Left forelimb (tissue), 1 donor: ENCODE results near the gene KCNH4.
A peak's percentile ranks its signal among the peaks of the same experiment; 100 is the strongest.

Experiments used
- DNase-seq: peaks from one replicate; pipeline ENCODE4 v3.0.0-alpha.2; 2018; ENCODE audit warnings: low spot score

KCNH4 gene

DNA sequence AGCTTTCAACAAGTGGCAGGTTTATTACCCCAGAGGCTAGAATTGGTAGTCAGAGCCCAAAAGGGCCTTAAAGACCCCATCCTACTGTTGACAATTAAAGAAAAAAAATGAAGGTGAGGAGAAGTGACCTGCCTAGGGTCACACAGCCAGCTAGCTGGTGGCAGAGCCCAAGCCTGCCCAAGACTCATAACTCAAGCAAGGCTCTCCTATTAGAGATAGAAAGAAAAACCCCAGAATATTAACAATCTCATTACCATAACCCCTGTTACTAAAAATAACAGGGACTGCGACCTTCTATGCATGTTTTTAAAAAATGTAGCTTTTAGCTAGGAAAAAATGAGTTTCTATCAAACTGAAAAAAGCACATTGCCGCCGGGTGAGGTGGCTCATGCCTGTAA lies 44.3 kb downstream of the KCNH4 start:
- no peak for DNase-seq

- DNase-seq: no peak
Measured at GRCh38 chr17:42135664-42136653, 45.0 kb downstream of the KCNH4 start.

DNA sequence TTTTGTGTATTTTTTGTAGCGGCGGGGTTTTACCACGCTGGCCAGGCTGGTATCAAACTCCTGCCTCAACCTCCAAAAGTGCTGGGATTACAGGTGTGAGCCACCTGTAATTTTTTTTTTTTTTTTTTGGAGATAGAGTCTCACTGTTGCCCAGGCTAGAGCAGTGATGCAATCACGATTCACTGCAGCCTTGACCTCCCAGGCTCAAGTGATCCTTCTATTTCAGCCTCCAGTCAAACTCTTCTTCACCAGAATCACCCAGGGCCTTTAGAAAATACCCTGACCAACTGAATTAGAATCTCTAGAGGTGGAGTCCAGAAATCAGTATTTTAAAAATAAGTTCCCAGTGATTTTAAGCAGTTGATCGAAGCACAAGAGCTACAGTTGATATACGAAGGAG lies 45.8 kb downstream of the KCNH4 start:
- DNase-seq: no peak

DNA sequence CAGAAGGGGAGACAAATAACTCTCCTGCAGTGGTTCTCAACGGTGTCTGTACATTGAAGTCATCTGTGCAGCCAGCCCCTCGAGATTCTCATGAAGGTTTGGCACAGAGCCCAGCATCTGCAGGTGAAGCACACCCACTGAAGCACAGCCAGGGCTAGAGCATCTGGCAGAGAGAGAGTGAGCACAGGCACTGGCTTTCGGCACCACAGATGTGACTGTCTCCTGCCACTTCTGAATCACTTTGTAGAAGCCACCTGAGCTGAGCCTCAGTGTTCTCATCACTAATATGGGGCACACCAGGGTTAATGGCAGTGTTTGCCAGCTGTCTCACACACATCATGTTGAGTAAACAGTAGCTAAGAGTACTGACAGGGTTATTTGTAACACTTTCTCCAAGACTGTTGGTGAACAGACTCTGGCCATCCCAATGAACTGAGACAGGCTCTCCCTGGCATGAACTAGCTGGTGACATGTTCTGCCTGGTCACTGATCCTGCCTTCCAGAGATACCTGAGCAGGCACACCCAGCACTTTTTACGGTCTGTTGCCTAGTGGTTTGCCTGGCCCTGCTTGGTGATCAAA lies 47.4 kb downstream of the KCNH4 start:
- DNase-seq: no peak

GRCh38 chr17:42132941-42133340 lies 48.0 kb downstream of the KCNH4 start:
- DNase-seq: no peak

GRCh38 chr17:42131981-42132432 lies 48.9 kb downstream of the KCNH4 start:
- no peak for DNase-seq

- DNase-seq: no peak
Measured at GRCh38 chr17:42131232-42131631, 49.7 kb downstream of the KCNH4 start.

- no peak for DNase-seq
Measured at GRCh38 chr17:42130310-42130936, 50.5 kb downstream of the KCNH4 start.

DNA sequence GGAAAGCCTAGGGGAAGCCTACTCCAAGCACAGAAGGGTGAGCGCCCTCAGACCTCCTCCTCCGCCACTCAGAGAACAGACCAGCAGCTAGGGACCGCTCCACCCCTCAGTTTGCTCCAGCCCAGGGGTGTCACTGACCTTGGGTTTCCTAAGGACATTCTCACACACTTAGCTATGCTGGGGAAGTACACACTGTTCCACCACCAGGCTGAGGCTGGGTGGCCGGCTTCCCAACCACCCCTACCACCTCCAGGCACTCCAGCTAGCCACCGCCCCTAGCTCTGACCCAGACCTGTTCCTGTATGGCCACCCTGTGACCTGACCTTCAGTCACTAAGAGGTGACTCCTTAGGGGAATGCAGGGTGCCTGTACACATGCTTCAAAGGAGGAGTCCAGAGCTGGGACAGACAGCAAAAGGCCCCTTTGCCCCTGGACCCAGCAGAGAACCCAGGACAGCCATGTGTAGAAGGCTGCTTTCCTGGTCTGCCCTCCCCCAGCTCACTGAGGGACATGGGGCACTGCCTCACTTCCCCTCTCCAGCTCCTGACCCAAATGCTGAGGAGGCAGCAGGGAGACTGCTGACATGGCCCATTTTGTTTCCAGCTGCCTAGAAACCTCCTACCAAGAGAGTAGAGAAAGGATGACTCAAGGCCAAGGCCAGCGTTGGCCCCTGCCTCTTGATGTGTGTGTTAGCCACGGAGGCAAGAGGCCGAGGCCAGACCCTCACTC lies 51.7 kb downstream of the KCNH4 start:
- no peak for DNase-seq

DNA sequence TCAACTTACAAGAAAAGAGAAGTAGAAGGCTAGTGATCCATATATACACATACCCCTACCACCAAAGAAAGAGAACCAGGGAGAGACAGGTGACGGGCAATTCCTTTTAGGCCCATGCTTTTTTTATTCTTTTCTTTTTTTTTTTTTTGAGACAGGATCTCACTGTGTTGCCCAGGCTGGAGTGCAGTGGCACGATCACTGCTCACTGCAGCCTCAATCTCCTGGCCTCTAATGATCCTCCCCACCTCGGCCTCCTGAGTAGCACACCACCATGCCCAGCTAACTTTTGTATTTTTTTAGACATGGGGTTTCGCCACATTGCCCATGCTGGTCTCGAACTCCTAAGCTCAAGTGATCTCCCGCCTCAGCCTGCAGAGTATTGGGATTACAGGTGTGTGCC lies 53.5 kb downstream of the KCNH4 start:
- DNase-seq: no peak

DNA sequence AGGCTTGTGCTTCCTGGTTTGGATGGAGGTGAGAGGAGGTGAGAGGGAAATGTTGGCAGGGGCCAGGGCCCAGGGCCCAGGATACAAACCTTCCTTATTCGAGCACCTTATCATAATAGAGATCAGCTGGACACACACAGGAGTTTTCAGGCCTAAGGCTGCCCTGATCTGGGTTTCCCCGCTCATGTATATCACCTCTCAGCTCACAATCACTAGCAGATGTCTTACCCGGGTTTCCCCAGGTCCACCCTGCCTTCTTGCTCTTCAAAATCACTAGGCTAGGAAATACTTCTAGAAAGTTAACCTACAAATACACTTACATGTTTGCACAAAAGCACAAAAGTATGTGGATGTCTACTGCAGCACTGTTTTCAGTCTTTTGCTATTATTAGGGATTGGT lies 54.1 kb downstream of the KCNH4 start:
- DNase-seq: no peak

- DNase-seq: no peak
Measured at GRCh38 chr17:42125565-42125964, 55.4 kb downstream of the KCNH4 start.

- DNase-seq: no peak
Measured at GRCh38 chr17:42124256-42124655, 56.7 kb downstream of the KCNH4 start.

GRCh38 chr17:42122371-42123303 lies 58.3 kb downstream of the KCNH4 start, which contains the start of gene HSPB9:
Gene HSPB9 (plus strand): TSS chr17:42122804. CDS start chr17:42122851, 47 bp downstream.
- no peak for DNase-seq

GRCh38 chr17:42120770-42121769 lies 59.9 kb downstream of the KCNH4 start, which contains the start of gene KAT2A:
Gene KAT2A (minus strand): TSS chr17:42121367. CDS start chr17:42121304, 63 bp downstream.
- DNase-seq: peak; percentile 91

GRCh38 chr17:42120161-42120769 lies 60.7 kb downstream of the KCNH4 start:
- no peak for DNase-seq

- no peak for DNase-seq
Measured at GRCh38 chr17:42119301-42119700, 61.6 kb downstream of the KCNH4 start.

DNA sequence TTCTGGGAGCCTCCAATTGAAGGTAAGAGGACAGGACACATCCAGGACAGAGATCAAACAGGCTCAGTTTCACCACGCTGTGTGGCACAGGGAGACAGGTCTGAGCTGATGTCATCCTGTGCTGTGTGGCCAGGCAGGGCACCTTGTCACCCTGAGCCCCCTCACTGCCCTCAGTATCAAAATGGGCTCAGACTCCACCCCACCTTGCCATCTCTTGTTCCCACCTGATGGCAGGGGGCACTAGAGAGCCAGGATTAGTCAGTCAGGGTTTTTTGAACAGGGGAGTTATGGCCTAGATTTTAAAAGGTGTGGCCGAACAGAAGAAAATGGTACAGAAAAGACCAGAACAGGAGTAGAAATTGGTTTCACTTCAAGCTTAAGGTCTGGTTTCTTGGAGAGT lies 62.4 kb downstream of the KCNH4 start:
- no peak for DNase-seq

- no peak for DNase-seq
Measured at GRCh38 chr17:42118126-42118510, 62.8 kb downstream of the KCNH4 start.
